Kidney (tissue), 14 donors: ENCODE results near the gene ARID1B. TPM values are rescaled to one million over a fixed set of nuclear protein-coding genes. Genes with fewer than 3 reads are reported as not detected.

ENCODE experiments used
- DNase-seq, 5 donors: peaks; one replicate each; pipeline ENCODE4 v3.0.0-alpha.2; 2013 to 2020
- FAIRE-seq: peaks from 2 replicates; lab custom pipeline; 2012; peaks lifted over from hg19 to GRCh38; lab: Jason Lieb, UNC
- H3K27ac ChIP-seq, 2 donors: one replicate each; pipeline ENCODE4 v1.7.0; 2013; ENCODE audit warnings: low read depth in 2 of 2, low read length in 2 of 2, inconsistent platforms in 1 of 2
- H3K27me3 ChIP-seq: one replicate; pipeline ENCODE4 v1.7.1; 2013; ENCODE audit warnings: low read length, inconsistent platforms; ENCODE audit not compliant: control insufficient read depth, insufficient read depth
- H3K36me3 ChIP-seq, 3 donors: one replicate each; pipeline versions ENCODE4 v1.7.0 to v1.7.1; 2013; ENCODE audit warnings: low read length in 3 of 3, control low read depth in 1 of 3, inconsistent platforms in 1 of 3; ENCODE audit not compliant: insufficient read depth in 3 of 3, control insufficient read depth in 2 of 3
- H3K4me1 ChIP-seq, 3 donors: one replicate each; pipeline versions ENCODE4 v1.7.0 to v1.7.1; 2013; ENCODE audit warnings: low read length in 3 of 3, inconsistent platforms in 1 of 3, low read depth in 1 of 3; ENCODE audit not compliant: control insufficient read depth in 2 of 3, insufficient read depth in 2 of 3
- H3K4me3 ChIP-seq, 3 donors: one replicate each; pipeline versions ENCODE4 v1.7.0 to v1.8.1; 2013; ENCODE audit warnings: low read length in 3 of 3, control low read depth in 1 of 3, inconsistent platforms in 1 of 3
- H3K9ac ChIP-seq, 3 donors: one replicate each; pipeline versions ENCODE4 v1.7.0 to v1.7.1; 2013; ENCODE audit warnings: low read length in 3 of 3, control low read depth in 1 of 3, inconsistent platforms in 1 of 3
- H3K9me3 ChIP-seq, 3 donors: one replicate each; pipeline versions ENCODE4 v1.7.0 to v1.7.1; 2013; ENCODE audit warnings: low read length in 3 of 3, control low read depth in 1 of 3, inconsistent platforms in 1 of 3; ENCODE audit not compliant: control insufficient read depth in 2 of 3, insufficient read depth in 1 of 3
- CTCF ChIP-seq: IDR thresholded peaks from 3 replicates; pipeline ENCODE4 v1.5.1; 2012; ENCODE audit warnings: mild to moderate bottlenecking, moderate library complexity, borderline replicate concordance; ENCODE audit not compliant: insufficient read depth; ENCODE audit errors: extremely low read depth
- intact Hi-C: fragments of 100-400 bp; cut with DNase I; formaldehyde crosslinking; loops from one replicate; pipeline ENCODE4 v1.11.1; 2022
- polyA plus RNA-seq: library from polyadenylated mRNA; stranded (reverse); fragments of 350-450 nt; fragmentation: Illumina TruSeq; extraction: RNeasy Lipid Tissue Mini Kit (QIAGEN cat#74804); gene quantifications from one replicate; pipeline ENCODE4 v1.2.3, GENCODE V29; 2014; ENCODE audit warnings: low read depth, low replicate concordance; ENCODE audit not compliant: insufficient read depth
- total RNA-seq: library from RNA; stranded (reverse); fragmentation: NEBNext Ultra II Directional; extraction: Animal tissue kit (Norgen Biotek cat#: 25700); gene quantifications from one replicate; pipeline ENCODE4 v1.2.1, GENCODE V29; 2021
- donor health status: control.
- donor health status: control.
- donor health status: control.
- donor health status: control.
- donor health status: control.
- donor health status: DM: yes; HTN: yes; CAD: no.
- donor health status: Normal renal cell carcinoma (clear cell type).

Gene ARID1B
- total and polyA plus RNA-seq, 2 donors from 2014 or later = 16.4 to 110 TPM

GRCh38 chr6:157033428-157034140 lies 256.4 kb downstream of the ARID1B start:
- Histone ChIP-seq H3K27ac (peak overlapping the region; percentile 38 to 86), H3K4me3 (peak overlapping the region; percentile 8 to 75 (median 68)), H3K9me3 (no peaks in the 10 kb centered on the region), H3K27me3 (no peaks in the 10 kb centered on the region), H3K36me3 (no peaks in the 10 kb centered on the region), H3K4me1 (peaks cover 2 to 32% (median 16%) of the 10 kb centered on the region in 3 donors), H3K9ac (peak overlapping the region in 2 of 3 donors; percentile 64 to 75)
- no peak for FAIRE-seq
- TF ChIP-seq CTCF = no peak
- DNase-seq = no peak
- intact Hi-C loops = no loop called here

- peak overlapping the region in 1 of 3 donors; percentile 41 for H3K9ac ChIP-seq
- peak overlapping the region in 1 of 2 donors; percentile 41 for H3K27ac ChIP-seq
- peak; percentile 58 for TF ChIP-seq CTCF
- no peaks in the 10 kb centered on the region for H3K27me3 ChIP-seq
- H3K4me3 ChIP-seq = no peak overlapping the region
- intact Hi-C loops = no loop called here
- FAIRE-seq (peak; percentile 93), DNase-seq (peak in 2 of 5 donors; percentile 62 to 73)
- H3K4me1 ChIP-seq = peaks cover 2 to 32% (median 16%) of the 10 kb centered on the region in 3 donors
- H3K36me3 ChIP-seq = no peaks in the 10 kb centered on the region
- no peaks in the 10 kb centered on the region for H3K9me3 ChIP-seq
These were observed 257.5 kb downstream of the ARID1B start for GRCh38 chr6:157034436-157035230.

GRCh38 chr6:157035546-157035945 lies 258.4 kb downstream of the ARID1B start:
- intact Hi-C loops = no loop called here
- H3K27me3 ChIP-seq = no peaks in the 10 kb centered on the region
- peak overlapping the region; percentile 27 to 90 for H3K27ac ChIP-seq

More at GRCh38 chr6:157035546-157035945, 258.4 kb downstream of the ARID1B start:
- Histone ChIP-seq H3K9me3 (no peaks in the 10 kb centered on the region), H3K4me1 (peaks cover 2 to 27% (median 8%) of the 10 kb centered on the region in 3 donors), H3K9ac (no peak overlapping the region), H3K36me3 (no peaks in the 10 kb centered on the region), H3K4me3 (no peak overlapping the region)
- FAIRE-seq (no peak), DNase-seq (no peak)
- TF ChIP-seq CTCF = no peak
